ENCODE measurements around the gene MAIP1.

The MAIP1 gene

DNA sequence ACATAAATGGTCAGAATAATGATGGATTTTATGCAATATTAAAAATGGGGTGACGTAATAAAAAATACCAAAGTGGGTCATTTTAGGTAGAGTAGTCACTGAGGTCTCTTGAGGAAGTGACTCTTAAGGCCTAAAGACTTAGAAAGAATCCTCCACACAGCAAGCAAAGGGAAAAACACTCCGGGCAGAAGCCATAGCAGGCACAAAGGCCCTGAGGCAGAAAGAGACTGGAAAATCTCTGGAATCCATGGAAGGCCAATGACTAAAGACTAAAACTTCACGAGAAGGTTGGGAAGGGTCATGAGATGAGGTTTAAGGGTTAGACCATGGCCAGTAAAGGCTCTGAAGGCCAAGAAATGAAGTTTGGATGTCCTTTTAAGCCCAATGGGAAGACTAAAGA, 36.9 kb downstream of the MAIP1 start:
- no peak overlapping the region for H3K27ac ChIP-seq (replicated peaks)
- TF ChIP-seq, protein P1, sequence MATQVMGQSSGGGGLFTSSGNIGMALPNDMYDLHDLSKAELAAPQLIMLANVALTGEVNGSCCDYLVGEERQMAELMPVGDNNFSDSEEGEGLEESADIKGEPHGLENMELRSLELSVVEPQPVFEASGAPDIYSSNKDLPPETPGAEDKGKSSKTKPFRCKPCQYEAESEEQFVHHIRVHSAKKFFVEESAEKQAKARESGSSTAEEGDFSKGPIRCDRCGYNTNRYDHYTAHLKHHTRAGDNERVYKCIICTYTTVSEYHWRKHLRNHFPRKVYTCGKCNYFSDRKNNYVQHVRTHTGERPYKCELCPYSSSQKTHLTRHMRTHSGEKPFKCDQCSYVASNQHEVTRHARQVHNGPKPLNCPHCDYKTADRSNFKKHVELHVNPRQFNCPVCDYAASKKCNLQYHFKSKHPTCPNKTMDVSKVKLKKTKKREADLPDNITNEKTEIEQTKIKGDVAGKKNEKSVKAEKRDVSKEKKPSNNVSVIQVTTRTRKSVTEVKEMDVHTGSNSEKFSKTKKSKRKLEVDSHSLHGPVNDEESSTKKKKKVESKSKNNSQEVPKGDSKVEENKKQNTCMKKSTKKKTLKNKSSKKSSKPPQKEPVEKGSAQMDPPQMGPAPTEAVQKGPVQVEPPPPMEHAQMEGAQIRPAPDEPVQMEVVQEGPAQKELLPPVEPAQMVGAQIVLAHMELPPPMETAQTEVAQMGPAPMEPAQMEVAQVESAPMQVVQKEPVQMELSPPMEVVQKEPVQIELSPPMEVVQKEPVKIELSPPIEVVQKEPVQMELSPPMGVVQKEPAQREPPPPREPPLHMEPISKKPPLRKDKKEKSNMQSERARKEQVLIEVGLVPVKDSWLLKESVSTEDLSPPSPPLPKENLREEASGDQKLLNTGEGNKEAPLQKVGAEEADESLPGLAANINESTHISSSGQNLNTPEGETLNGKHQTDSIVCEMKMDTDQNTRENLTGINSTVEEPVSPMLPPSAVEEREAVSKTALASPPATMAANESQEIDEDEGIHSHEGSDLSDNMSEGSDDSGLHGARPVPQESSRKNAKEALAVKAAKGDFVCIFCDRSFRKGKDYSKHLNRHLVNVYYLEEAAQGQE (IDR thresholded peaks at IDR 0.05; ENCODE audit: insufficient replicate concordance, low read depth): no peak
- TF ChIP-seq GABPA (IDR thresholded peaks at IDR 0.05; ENCODE audit: low read depth) (no peak), SPI1 (IDR thresholded peaks at IDR 0.05; ENCODE audit: borderline replicate concordance, low read depth) (no peak), POLR2AphosphoS5 (IDR thresholded peaks at IDR 0.05; ENCODE audit: low read depth) (no peak)
- TF ChIP-seq, protein P2, sequence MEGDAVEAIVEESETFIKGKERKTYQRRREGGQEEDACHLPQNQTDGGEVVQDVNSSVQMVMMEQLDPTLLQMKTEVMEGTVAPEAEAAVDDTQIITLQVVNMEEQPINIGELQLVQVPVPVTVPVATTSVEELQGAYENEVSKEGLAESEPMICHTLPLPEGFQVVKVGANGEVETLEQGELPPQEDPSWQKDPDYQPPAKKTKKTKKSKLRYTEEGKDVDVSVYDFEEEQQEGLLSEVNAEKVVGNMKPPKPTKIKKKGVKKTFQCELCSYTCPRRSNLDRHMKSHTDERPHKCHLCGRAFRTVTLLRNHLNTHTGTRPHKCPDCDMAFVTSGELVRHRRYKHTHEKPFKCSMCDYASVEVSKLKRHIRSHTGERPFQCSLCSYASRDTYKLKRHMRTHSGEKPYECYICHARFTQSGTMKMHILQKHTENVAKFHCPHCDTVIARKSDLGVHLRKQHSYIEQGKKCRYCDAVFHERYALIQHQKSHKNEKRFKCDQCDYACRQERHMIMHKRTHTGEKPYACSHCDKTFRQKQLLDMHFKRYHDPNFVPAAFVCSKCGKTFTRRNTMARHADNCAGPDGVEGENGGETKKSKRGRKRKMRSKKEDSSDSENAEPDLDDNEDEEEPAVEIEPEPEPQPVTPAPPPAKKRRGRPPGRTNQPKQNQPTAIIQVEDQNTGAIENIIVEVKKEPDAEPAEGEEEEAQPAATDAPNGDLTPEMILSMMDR (IDR thresholded peaks at IDR 0.05; ENCODE audit: insufficient read depth, low read length): no peak
- H3K4me3 ChIP-seq (replicated peaks; ENCODE audit: insufficient read depth, low read length): no peak overlapping the region
- no peaks in the 10 kb centered on the region for H3K27me3 ChIP-seq (ENCODE audit: insufficient read depth, poor library complexity, severe bottlenecking)
- no peak for DNase-seq (ENCODE audit: low read depth in 1 of 2, low spot score in 1 of 2)

- H3K4me3 ChIP-seq (replicated peaks; ENCODE audit: insufficient read depth, low read length): no peak overlapping the region
- DNase-seq (ENCODE audit: low read depth in 1 of 2, low spot score in 1 of 2): no peak
- H3K27ac ChIP-seq (replicated peaks): no peak overlapping the region
- no peaks in the 10 kb centered on the region for H3K27me3 ChIP-seq (ENCODE audit: insufficient read depth, poor library complexity, severe bottlenecking)
- TF ChIP-seq, protein P2 (IDR thresholded peaks at IDR 0.05; ENCODE audit: insufficient read depth, low read length): no peak
- no peak for TF ChIP-seq POLR2AphosphoS5 (IDR thresholded peaks at IDR 0.05; ENCODE audit: low read depth)
- TF ChIP-seq, protein P1 (IDR thresholded peaks at IDR 0.05; ENCODE audit: insufficient replicate concordance, low read depth): no peak
- no peak for TF ChIP-seq GABPA (IDR thresholded peaks at IDR 0.05; ENCODE audit: low read depth)
- TF ChIP-seq SPI1 (IDR thresholded peaks at IDR 0.05; ENCODE audit: borderline replicate concordance, low read depth): no peak
Observed at GRCh38 chr2:199994371-199994770, 39.0 kb downstream of the MAIP1 start.

- TF ChIP-seq GABPA (IDR thresholded peaks at IDR 0.05; ENCODE audit: low read depth) (no peak), POLR2AphosphoS5 (IDR thresholded peaks at IDR 0.05; ENCODE audit: low read depth) (no peak), SPI1 (IDR thresholded peaks at IDR 0.05; ENCODE audit: borderline replicate concordance, low read depth) (no peak)
- TF ChIP-seq, protein P1 (IDR thresholded peaks at IDR 0.05; ENCODE audit: insufficient replicate concordance, low read depth): no peak
- TF ChIP-seq, protein P2 (IDR thresholded peaks at IDR 0.05; ENCODE audit: insufficient read depth, low read length): no peak
- no peak for DNase-seq (ENCODE audit: low read depth in 1 of 2, low spot score in 1 of 2)
- no peak overlapping the region for H3K4me3 ChIP-seq (replicated peaks; ENCODE audit: insufficient read depth, low read length)
- no peak overlapping the region for H3K27ac ChIP-seq (replicated peaks)
- H3K27me3 ChIP-seq (ENCODE audit: insufficient read depth, poor library complexity, severe bottlenecking): no peaks in the 10 kb centered on the region
Observed at GRCh38 chr2:199994896-199995295, 39.5 kb downstream of the MAIP1 start.
